Left ventricle myocardium superior (tissue), 1 donor: ENCODE measurements around the gene C19orf67. TPM values are rescaled to one million over a fixed set of nuclear protein-coding genes. Genes with fewer than 3 reads are reported as not detected.
"Not testable (repeated sequence)": the region's sequence is repeated elsewhere in the genome, so short reads cannot be mapped to it uniquely, and the experiment has no call there.

Source experiments
- ATAC-seq: fragments of 200-7000 bp; cut with Tn5 transposase; one replicate; pipeline ENCODE4 v1.9.1; 2020; ENCODE audit warnings: mild to moderate bottlenecking, moderate library complexity
- DNase-seq: peaks from one replicate; pipeline ENCODE4 v3.0.0-alpha.2; 2020
- intact Hi-C: fragments of 100-400 bp; cut with micrococcal nuclease; formaldehyde crosslinking; loops from one replicate; pipeline ENCODE4 v1.11.0; 2022
- total RNA-seq: library from RNA; stranded (reverse); fragmentation: NEBNext Ultra II Directional; extraction: Animal tissue kit (Norgen Biotek cat#: 25700); gene quantifications from one replicate; pipeline ENCODE4 v1.2.1, GENCODE V29; 2021
- donor health status: DM: no; HTN: yes; CAD: no; lungs with severe emphysema.

Gene C19orf67
- total RNA-seq, 1 donor from 2014 or later = not detected

DNA sequence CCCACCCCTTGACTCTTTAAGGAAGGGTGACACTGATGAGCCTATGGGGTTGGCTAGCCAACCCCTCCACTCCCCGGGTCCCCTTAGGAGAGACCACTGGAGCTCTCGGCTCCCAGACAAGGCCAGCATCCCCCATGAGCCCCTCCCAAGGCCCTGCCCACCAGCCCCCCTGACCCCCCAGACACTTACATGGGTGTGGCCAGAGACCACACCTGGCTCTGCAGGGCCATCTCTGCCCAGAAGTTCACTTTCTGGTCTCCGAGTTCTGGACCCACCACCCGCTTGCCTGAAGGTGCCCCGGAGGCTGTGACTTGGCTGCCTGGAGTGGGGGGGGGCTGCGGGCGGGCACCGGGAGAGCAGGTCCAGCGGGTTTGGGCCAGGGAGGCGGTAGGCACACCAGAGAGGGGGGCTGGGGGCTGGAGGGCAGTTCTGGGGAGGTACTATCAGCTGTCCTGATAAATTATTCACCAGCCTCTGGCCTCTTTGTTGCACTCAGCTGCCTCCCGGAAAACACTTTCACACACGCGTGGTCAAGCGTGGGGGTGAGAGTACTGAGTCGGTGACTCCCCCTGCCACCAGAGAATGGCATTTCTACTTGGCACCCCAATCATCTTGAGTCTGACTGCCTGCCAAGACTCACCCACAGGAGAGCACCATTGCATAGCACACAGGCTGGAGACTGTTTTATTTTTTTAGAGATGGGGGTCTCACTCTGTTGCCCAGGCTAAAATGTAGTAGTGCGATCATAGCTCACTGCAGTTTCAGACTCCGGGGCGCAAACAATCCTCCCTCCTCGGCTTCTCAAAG is 23.6 kb downstream of the C19orf67 start, which contains the start of gene PALM3:
Gene PALM3 (minus strand): TSS at position 326 of the 807 bp plus-strand sequence. CDS start 96 bp downstream, at position 230.
- ATAC-seq = peak; percentile 27
- intact Hi-C loops = no loop called here
- DNase-seq = no peak

DNA sequence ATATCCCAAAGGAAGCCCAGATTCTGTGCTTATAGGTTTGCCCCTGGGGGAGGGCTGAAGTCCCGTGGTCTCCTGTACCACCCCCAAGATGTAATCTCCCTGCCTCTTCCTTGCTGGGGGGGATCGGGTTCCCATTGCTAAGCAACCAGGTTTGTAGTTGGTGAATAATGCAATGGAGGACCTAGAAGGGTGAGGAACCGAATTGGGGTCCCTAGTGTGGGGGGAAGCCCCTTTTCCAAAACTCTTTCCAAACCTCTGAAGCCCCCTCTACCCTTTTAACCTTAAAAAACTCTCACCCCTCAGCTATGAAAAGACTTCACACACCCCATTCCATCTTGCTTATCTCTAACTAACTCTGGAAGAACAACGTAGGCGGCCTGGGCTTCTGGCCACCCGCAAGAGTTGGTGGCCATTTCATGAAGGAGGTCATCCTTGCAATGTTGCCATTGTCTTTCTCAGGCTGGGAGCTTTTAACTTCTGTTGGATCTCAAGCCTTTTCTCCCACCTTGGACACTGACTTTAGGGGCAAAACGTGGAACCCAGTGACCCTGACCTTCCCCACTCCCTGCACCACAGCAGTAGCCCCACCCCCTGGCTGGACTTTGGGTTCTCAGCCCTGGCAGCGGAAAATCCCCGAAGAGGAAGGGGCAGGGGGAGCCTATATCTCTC is 24.4 kb downstream of the C19orf67 start:
- DNase-seq (no peak), ATAC-seq (no peak)
- intact Hi-C loops = no loop called here

DNA sequence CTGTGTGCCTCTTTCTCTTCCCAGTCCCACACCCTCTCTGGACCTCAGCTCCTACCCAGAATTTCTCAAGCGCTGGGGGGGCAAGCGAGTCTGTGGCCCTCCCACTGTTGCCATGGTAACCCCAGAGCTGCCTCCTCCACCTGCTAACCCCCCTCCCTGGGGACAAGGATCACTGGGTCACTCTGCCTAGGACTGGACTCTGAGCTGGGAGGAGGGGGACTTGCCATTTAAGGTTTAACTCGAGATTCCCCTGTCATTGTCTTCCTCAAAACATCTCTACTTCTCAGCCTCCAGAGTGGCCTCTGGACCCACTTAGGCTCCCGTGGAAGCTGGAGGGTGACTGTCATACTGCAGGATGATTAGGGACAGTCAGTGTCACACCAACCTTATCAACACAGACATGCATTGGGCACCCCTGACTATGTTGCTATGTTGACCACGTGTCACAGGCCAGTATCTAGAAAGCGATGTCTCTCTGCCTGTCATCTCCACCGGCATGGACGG is 25.9 kb downstream of the C19orf67 start:
- intact Hi-C loops = no loop called here
- ATAC-seq = no peak
- DNase-seq = no peak

DNA sequence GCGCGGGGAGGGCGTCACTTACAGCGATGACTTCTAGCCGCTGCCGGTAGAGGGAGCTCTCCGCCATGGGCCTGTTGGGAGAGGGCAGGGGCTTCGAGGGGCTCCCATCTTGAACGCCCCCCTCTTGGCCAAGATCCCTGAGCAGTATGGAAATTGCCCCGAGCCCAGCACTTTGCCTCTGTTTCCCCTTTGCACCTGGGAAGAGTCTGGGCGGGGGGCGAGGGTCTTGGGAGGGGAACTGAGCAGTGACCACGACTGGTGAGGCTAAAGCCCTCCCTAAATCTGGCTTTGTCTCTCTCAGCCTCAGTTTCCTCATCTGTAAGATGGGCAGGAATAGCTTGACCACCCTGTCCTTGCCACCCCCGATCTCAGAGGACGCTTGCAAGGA is 26.5 kb downstream of the C19orf67 start:
- ATAC-seq (no peak), DNase-seq (no peak)
- intact Hi-C loops = no loop called here

DNA sequence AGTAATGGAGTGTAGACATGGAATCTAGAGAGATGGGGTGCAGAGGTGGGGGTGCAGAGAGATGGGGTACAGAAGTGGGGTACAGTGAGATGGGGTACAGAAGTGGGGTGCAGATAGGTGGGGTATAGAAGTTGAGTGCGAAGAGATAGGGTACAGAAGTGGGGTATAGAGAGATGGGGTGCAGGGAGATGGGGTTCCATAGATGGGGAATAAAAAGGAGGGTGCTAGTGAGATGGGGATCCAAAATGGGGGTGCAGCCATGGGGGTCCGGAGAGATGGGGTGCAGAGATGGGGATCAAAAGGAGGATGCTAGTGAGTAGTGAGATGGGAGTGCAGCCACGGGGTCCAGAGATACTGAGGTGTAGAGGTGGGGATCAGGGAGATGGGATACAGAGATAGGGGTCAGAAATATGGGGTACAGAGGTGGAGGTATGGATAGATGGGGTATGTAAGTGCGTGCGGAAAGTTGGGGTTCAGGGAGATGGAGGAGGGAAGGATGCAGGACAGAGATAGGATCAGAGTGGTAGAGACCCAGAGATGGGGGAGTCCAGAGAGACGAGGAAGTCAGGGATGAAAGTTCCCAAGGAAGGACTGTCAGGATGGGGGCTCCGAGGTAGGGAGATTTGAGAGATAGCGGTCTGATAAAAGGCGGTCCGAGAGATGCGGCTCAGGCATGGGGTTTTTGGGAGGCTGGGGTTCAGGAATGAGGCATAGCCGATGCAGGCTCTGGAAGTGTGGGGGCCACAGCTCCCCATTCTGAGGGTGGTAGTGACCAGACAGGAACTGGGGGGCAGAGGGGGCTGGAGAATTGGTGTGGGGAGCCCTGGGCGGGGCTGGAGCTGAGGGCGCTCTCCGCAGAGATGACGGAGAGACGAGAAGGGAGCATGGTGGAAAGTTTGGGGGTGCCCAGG is 27.1 kb downstream of the C19orf67 start:
- intact Hi-C loops = no loop called here
- DNase-seq (no peak), ATAC-seq (no peak)

DNA sequence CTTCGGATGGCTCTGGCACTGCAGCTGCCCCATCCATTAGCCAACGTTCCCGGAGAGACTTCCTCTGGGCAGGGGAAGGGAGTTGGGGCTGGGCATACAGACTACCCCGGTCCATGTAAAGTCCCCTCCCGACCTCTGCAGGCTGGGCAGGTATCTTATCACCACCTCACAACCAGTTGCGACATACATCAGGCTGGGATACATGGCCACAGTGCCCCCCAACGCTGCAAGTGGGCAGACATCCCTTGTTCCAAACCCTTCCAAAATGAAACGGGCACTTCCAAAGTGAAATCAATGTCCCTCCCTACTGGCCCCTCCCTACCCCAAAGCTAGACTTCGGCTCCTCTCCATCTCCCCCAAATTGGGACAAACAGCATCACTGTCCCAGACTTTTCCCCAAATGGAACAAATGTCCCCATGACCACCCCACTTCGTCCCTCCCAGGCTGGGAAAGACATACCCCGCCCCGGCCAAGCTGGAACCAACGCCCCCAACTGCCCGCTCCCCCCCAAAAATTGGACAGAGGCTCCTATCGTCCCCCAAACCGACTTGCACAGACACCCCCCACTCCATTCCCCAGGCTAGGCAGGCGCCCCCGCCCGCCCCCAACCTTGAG is 28.7 kb downstream of the C19orf67 start:
- ATAC-seq (peak; percentile 10), DNase-seq (no peak)
- intact Hi-C loops = no loop called here

DNA sequence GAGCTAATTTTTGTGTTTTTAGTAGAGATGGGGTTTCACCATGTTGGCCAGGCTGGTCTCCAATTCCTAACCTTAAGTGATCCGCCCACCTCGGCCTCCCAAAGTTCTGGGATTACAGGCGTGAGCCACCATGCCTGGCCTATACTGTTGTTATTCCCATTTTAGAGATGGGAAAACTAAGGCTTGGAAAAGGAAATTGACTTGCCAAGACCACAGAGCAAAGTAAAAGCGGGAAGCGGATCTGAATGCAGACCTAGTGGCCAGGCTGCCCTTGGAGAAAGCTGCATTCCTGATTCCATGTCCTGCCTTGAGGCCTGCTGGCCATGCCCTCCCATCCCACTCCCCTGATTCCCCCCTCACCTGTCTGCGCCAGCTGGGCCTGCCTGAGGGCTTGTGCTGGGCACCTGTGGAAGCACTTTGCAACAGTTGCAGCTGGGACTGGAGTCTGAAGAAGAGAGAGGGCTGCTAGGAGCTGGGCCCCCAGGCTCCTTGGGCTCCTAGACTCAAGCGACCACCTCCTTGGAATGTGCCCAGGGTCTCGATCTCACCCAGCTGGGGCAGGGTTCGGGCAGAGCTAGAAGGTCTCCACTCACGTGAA is 29.4 kb downstream of the C19orf67 start:
- intact Hi-C loops = no loop called here
- DNase-seq = no peak
- ATAC-seq = no peak

DNA sequence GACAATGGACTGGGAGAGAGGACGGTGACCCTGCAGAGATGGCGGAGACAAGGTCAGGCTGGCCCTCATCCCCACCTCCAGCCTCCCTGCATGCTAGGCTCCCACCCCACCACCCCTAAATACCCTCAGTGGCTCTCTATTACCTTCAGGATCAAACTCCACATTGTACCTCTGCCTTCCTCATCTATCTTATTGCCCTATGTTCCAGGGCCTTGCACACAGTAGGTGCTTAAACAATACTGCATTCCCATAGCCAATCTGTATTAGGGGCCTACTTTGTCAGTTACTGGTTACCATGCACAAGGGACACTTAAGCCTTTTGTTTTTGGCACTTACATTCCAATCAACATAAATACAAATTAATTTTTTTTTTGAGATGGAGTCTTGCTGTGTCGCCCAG is 30.2 kb downstream of the C19orf67 start:
- intact Hi-C loops = no loop called here
- no peak for ATAC-seq

DNA sequence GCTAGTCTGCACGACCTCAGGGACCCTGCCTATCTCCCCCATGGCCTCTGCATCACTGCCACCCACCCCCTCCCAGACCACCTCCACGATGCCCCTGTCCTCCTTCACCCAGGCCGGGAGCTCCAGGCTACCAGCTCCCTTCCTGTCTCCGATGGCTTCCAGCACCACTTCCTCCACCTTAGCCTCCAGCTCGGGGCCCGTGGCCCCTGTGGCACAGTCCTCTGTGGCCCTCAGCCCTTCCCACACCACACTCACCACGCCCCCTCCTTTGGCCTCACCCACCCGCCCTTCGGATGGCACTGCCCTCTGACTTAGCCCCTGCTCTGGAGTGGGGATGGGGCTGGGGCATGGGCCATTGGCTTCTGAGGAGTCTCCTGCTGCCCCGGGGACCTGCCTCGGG is 30.9 kb downstream of the C19orf67 start:
- ATAC-seq = no peak
- DNase-seq = no peak
- intact Hi-C loops = no loop called here

More for the DNA sequence above, 30.2 kb downstream of the C19orf67 start:
- no peak for DNase-seq

DNA sequence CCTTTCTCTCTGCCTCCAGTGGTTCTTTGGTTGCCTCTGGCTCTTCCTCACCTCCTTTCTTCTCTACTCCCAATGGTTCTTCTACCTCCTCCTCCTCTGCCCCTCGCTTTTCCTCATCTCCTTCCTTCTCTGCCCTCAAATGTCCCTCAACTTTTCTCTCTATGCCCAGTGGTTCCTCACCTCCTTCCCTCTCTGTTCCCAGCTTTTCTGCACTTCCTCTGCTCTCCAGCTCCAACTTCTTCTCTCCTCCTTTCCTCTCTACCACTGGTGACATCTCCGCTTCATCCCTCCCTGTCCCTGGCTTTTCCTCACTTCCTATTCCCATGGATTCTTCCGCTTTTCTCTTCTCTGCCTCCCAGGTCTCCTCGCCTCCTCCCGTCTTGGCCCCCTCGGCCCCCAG is 31.5 kb downstream of the C19orf67 start:
- intact Hi-C loops = no loop called here
- ATAC-seq = no peak
- DNase-seq = no peak

DNA sequence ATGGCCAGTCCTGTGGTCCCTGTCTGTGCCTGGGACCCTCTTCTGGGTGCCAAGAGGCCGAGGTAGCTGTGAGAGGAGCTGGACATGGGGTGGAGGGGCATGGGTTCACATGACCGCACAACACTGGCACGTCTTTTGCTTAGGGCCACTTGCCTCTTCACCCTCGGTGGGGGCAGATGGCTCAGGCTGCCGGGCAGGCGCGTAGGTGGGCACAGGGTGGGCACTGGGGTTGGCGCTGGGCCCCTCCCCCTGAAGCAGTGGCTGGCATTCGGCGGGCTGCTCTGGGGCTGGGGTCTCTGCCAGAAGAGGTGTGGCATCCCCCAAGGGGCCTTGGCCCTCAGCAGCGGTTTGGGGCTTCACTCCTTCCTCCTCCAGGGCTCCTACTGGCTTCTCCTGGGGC is 32.1 kb downstream of the C19orf67 start:
- no peak for ATAC-seq
- intact Hi-C loops = no loop called here
- no peak for DNase-seq

DNA sequence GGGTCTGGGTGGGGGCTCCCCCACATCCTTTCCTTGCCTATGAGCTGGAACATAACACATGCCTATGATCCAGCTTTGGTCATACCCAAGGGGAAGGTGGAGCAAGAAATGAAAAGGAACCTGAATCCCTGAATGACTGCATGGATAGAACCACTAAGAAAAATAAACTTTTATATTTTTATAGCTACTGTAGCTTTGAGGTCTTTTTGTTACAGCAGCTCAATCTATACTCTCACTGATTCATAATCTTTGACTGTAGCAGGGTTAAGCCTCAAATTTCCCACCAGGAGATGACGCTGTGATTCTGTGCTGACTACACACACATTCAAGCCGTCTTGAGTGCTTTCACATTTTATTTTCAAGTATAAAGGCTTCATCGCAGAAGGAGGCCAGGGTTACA is 32.6 kb downstream of the C19orf67 start:
- ATAC-seq (no peak), DNase-seq (no peak)
- intact Hi-C loops = no loop called here

DNA sequence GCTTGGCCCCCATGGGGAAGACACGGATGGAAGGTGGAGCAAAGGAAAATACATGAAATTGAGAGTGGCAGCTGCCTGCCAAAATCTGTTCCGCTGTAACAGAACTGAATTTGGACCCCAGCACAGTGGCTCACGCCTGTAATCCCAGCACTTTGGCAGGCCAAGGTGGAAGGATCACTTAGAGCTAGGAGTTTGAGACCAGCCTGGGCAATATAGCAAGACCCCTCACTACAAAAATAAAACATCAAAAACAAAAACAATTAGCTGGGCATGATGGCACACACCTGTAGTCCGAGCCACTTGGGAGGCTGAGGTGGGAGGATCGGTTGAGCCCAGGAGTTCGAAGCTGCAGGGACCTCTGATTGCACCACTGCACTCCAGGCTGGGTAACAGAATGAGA is 33.1 kb downstream of the C19orf67 start:
- intact Hi-C loops = no loop called here
- no peak for ATAC-seq

DNA sequence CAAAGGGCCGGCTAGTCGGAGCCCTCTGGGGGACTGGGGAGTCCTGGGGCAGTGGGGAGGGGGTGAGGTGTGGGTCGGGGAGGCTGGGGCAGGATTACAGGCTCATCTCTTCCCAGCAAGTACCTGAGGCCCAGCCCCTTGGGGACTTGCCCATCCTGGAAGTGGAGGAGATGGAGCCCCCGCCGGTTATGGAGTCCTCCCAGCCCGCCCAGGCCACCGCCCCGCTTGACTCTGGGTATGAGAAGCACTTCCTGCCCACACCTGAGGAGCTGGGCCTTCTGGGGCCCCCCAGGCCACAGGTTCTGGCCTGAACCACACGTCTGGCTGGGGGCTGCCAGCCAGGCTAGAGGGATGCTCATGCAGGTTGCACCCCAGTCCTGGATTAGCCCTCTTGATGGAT is 33.6 kb downstream of the C19orf67 start:
- DNase-seq = no peak
- no peak for ATAC-seq
- intact Hi-C loops = no loop called here

More for the DNA sequence above, 33.1 kb downstream of the C19orf67 start:
- DNase-seq = no peak

DNA sequence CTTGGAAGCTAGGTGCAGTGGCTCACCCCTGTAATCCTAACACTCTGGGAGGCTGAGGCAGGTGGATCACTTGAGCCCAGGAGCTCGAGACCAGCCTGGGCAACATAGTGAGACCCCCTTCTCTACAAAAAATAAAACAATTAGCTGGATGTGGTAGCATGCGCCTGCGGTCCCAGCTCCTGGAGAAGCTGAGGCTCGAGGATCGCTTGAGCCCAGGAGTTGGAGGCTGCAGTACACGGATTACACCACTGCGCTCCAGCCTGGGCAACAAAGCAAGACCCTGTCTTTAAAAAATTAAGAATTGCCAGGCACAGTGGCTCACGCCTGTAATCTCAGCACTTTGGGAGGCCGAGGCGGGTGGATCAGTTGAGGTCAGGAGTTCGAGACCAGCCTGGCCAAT is 34.6 kb downstream of the C19orf67 start:
- DNase-seq, intact Hi-C loops, ATAC-seq: not testable (repeated sequence)

DNA sequence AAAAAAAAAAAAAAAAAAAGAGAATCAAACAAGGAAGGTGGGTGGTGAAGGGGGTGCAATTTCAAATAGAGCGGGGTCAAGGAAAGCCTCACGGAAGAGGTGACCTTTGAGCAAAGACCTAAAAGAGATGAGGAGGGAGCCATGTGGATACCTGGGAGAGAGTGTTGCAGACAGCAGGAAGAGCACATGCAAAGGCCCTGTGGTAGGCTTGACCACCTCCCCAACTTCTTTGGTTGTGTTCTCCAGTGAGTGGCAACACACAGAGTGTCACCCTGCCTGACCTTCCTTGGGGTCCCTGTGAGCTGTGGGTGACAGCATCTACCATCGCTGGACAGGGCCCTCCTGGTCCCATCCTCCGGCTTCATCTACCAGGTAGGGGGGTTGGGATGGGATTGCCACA is 35.1 kb downstream of the C19orf67 start:
- DNase-seq (no peak), ATAC-seq (no peak)
- intact Hi-C loops = no loop called here

DNA sequence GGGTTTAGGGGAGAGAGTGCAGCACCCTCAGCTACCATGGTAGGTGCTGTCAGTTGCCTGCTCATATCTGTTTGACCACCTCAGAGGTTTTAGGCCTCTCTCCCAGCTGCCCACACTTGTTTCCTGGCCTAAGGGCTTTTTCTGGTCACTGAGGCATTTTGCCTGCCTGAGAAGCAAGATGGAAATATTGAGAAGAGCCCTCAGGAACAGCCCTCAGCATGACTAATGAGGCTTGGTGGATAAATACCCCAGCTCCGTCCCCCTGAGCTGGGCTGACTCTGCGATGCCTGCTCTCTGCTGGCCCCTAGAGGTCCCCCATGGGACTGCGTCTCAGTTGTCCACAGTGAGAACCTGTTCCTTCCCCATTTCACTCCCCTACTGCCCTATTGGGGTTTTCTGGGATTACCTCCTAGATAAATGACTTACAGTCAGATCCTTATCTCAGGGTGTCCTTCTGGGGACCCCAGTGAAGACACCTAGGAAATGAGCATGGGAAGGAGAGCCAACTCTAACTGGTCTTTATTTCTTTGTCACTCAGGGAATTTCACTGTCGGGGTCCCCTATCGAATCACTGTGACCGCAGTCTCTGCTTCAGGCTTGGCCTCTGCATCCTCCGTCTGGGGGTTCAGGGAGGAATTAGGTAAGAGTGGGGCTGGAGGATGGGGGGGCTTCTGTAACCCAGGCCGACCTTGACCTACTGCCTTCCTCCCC is 37.0 kb downstream of the C19orf67 start:
- ATAC-seq (peak; percentile 68), DNase-seq (peak; percentile 67)
- intact Hi-C loops = no loop called here

DNA sequence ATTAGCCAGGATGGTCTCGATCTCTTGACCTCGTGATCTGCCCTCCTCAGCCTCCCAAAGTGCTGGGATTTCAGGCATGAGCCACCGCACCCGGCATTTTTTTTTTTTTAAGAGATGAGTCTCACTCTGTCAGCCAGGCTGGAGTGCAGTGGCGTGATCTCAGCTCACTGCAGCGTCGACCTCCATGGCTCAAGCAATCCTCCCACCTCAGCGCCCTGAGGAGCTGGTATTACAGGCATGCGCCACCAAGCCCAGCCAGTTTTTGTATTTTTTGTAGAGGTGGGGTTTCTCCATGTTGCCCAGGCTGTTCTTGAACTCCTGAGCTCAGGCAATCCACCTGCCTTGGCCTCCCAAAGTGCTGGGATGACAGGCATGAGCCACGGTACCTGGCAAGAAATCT is 37.7 kb downstream of the C19orf67 start:
- ATAC-seq, DNase-seq, intact Hi-C loops: not testable (repeated sequence)
